Measurements from ENCODE around the gene PLD6. TPM values are rescaled to one million over a fixed set of nuclear protein-coding genes. Genes with fewer than 3 reads are reported as not detected.

The PLD6 gene
- total RNA-seq, 1 experiment from 2014 or later = 1.0 TPM

DNA sequence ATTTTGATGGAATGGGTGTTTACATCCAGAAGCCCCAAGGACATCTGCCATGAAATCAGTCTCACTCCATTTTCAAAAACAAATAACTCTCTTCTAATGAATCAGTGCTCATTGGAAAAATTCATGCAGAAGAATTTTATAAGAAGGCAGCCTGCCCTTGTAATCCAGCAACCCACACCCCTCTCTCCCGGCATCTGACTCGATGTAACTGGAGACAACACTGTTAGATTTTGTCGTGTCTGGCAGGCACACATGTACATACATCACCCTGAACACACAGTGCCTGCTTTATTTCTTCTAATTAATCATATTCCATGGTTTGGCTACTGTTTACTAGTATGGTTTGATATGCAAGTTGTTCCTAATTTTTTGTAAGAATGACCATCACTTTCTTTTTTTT is 11.9 kb upstream of the PLD6 start:
- H3K27ac ChIP-seq = no peak overlapping the region
- H3K4me3 ChIP-seq = no peak overlapping the region
- H3K9me3 ChIP-seq (replicated peaks) = no peaks in the 10 kb centered on the region
- H3K27me3 ChIP-seq (replicated peaks) = no peaks in the 10 kb centered on the region
- H3K36me3 ChIP-seq = peaks cover 83% of the 10 kb centered on the region
- DNase-seq (ENCODE audit: low read depth in 1 of 2, low spot score in 2 of 2) = no peak
- H3K4me1 ChIP-seq (replicated peaks) = no peaks in the 10 kb centered on the region

GRCh38 chr17:17216776-17217175 is 10.6 kb upstream of the PLD6 start:
- no peak for DNase-seq (ENCODE audit: low read depth in 1 of 2, low spot score in 2 of 2)
- Histone ChIP-seq H3K36me3 (peaks cover 80% of the 10 kb centered on the region), H3K4me1 (replicated peaks) (no peaks in the 10 kb centered on the region), H3K27me3 (replicated peaks) (no peaks in the 10 kb centered on the region), H3K27ac (no peak overlapping the region), H3K9me3 (replicated peaks) (no peaks in the 10 kb centered on the region), H3K4me3 (no peak overlapping the region)

DNA sequence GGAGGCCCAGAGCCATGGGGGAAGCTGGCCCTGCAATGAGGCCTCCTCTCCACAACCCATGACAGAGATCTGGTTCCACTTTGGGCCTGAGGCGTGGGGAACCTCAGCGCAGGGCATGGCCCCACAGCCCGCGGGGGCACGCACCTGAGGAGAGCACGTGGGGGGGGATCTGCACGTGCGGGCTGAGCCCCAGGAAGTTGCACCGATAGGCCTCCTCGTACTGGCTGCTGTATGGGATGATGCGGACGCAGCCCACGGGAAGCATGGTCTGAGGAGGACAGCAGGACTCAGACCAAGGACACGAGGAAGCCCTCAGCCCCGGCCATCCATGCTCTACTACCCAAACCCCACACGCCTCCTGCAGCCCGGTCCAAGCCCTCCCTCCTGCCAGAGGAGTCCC is 10.1 kb upstream of the PLD6 start:
- Histone ChIP-seq H3K9me3 (replicated peaks) (no peaks in the 10 kb centered on the region), H3K36me3 (peaks cover 80% of the 10 kb centered on the region), H3K27me3 (replicated peaks) (no peaks in the 10 kb centered on the region), H3K27ac (no peak overlapping the region), H3K4me3 (no peak overlapping the region), H3K4me1 (replicated peaks) (no peaks in the 10 kb centered on the region)
- DNase-seq (ENCODE audit: low read depth in 1 of 2, low spot score in 2 of 2) = no peak

GRCh38 chr17:17215575-17215974 is 9.4 kb upstream of the PLD6 start:
- Histone ChIP-seq H3K9me3 (replicated peaks) (no peaks in the 10 kb centered on the region), H3K4me3 (no peak overlapping the region), H3K36me3 (peaks cover 75% of the 10 kb centered on the region), H3K4me1 (replicated peaks) (no peaks in the 10 kb centered on the region), H3K27me3 (replicated peaks) (no peaks in the 10 kb centered on the region), H3K27ac (no peak overlapping the region)
- DNase-seq (ENCODE audit: low read depth in 1 of 2, low spot score in 2 of 2) = no peak

GRCh38 chr17:17214646-17215436 is 8.7 kb upstream of the PLD6 start:
- H3K4me3 ChIP-seq = no peak overlapping the region
- H3K36me3 ChIP-seq = peaks cover 69% of the 10 kb centered on the region
- DNase-seq (ENCODE audit: low read depth in 1 of 2, low spot score in 2 of 2) = no peak
- H3K9me3 ChIP-seq (replicated peaks) = no peaks in the 10 kb centered on the region
- H3K4me1 ChIP-seq (replicated peaks) = no peaks in the 10 kb centered on the region
- no peak overlapping the region for H3K27ac ChIP-seq
- no peaks in the 10 kb centered on the region for H3K27me3 ChIP-seq (replicated peaks)

GRCh38 chr17:17213775-17214174 is 7.6 kb upstream of the PLD6 start:
- Histone ChIP-seq H3K36me3 (peaks cover 65% of the 10 kb centered on the region), H3K4me3 (no peak overlapping the region), H3K27me3 (replicated peaks) (no peaks in the 10 kb centered on the region), H3K9me3 (replicated peaks) (no peaks in the 10 kb centered on the region), H3K27ac (no peak overlapping the region), H3K4me1 (replicated peaks) (no peaks in the 10 kb centered on the region)
- DNase-seq (ENCODE audit: low read depth in 1 of 2, low spot score in 2 of 2) = no peak

- H3K27me3 ChIP-seq (replicated peaks) = no peaks in the 10 kb centered on the region
- H3K9me3 ChIP-seq (replicated peaks) = no peaks in the 10 kb centered on the region; the same call in 1 of the 2 replicates
- H3K4me1 ChIP-seq (replicated peaks) = peaks cover 13% of the 10 kb centered on the region
- no peak overlapping the region for H3K4me3 ChIP-seq
- H3K27ac ChIP-seq = no peak overlapping the region
- no peak for DNase-seq (ENCODE audit: low read depth in 1 of 2, low spot score in 2 of 2)
- H3K36me3 ChIP-seq = peaks cover 15% of the 10 kb centered on the region
Observed at GRCh38 chr17:17207998-17208397, 1.9 kb upstream of the PLD6 start.

- peaks cover 7% of the 10 kb centered on the region; the same call in 1 of the 2 replicates for H3K36me3 ChIP-seq
- no peaks in the 10 kb centered on the region for H3K27me3 ChIP-seq (replicated peaks)
- DNase-seq (ENCODE audit: low read depth in 1 of 2, low spot score in 2 of 2) = no peak
- H3K4me3 ChIP-seq = no peak overlapping the region
- H3K27ac ChIP-seq = no peak overlapping the region
- peaks cover 13% of the 10 kb centered on the region for H3K4me1 ChIP-seq (replicated peaks)
- no peaks in the 10 kb centered on the region; the same call in 1 of the 2 replicates for H3K9me3 ChIP-seq (replicated peaks)
Observed at GRCh38 chr17:17206913-17207335, 791 bp upstream of the PLD6 start.

DNA sequence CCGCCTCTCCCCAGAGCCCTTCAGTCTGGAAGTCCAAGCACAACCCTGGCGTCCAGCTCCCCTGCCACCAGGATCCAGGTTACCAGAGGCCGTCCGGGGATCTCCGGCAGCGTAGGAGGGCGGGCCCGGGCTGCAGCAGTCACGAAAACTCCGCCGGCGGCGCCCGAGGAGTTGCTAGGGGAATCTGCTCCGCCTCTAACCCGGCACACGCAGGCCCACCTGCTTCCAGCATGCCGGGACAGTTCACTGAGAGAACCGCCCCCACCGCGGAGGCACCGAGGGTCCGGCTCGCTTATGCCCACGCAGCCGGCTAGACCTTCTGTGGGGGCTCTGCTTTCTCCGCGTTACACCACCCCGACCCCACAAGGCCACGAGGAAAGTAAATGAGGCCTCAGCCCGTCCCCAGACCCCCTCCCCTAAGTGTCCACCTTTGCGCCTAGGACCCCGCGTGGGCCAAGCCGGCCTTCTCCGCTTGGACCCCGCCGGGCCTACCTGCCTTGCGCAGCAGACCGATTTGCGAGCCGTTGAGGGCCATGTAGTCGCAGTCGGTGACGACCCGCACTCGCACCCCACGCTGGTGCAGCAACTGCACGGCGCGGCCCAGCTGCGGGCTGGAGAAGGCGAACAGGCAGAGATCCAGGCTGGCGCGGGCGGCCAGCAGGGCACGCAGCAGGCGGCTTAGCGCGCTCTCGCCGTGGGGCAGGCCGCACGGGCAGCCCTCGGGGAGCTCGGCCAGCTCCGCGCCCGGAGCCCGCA is 587 bp downstream of the PLD6 start:
- Histone ChIP-seq H3K4me1 (replicated peaks) (peaks cover 13% of the 10 kb centered on the region), H3K36me3 (no peaks in the 10 kb centered on the region), H3K9me3 (replicated peaks) (no peaks in the 10 kb centered on the region; the same call in 1 of the 2 replicates), H3K27ac (no peak overlapping the region), H3K4me3 (peak overlapping the region; percentile 37), H3K27me3 (replicated peaks) (no peaks in the 10 kb centered on the region)
- DNase-seq (ENCODE audit: low read depth in 1 of 2, low spot score in 2 of 2) = no peak

DNA sequence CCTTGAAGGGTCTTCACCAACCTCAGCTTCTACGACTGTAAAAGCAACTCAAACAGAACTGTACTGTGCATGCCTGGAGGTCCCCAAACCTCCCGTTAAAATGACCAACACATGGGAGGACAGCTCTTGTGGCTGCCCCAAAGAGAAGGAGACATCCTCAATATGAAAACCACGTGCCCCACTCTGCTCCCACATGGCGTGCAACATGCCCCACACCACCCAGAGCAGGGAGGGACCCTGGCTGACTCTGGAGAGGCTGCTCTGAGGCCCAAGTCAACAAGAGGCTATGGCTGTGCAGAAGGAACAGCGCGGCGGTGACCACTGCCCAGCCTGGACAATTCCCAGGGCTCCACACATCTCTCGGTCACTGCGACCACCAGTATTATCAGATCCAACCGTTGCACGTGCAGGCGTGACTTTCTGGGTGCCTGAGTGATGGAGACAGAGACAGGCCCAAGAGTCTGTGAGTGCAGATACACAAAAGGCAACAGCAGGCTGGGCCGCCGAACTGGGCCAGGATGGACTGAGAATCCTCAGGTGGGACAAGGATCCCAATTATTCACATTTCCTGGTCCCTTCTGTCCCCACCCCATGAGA is 1.4 kb downstream of the PLD6 start:
- no peaks in the 10 kb centered on the region for H3K36me3 ChIP-seq
- no peaks in the 10 kb centered on the region; the same call in 1 of the 2 replicates for H3K9me3 ChIP-seq (replicated peaks)
- DNase-seq (ENCODE audit: low read depth in 1 of 2, low spot score in 2 of 2) = no peak
- peaks cover 13% of the 10 kb centered on the region for H3K4me1 ChIP-seq (replicated peaks)
- no peak overlapping the region for H3K27ac ChIP-seq
- no peaks in the 10 kb centered on the region for H3K27me3 ChIP-seq (replicated peaks)
- no peak overlapping the region for H3K4me3 ChIP-seq

DNA sequence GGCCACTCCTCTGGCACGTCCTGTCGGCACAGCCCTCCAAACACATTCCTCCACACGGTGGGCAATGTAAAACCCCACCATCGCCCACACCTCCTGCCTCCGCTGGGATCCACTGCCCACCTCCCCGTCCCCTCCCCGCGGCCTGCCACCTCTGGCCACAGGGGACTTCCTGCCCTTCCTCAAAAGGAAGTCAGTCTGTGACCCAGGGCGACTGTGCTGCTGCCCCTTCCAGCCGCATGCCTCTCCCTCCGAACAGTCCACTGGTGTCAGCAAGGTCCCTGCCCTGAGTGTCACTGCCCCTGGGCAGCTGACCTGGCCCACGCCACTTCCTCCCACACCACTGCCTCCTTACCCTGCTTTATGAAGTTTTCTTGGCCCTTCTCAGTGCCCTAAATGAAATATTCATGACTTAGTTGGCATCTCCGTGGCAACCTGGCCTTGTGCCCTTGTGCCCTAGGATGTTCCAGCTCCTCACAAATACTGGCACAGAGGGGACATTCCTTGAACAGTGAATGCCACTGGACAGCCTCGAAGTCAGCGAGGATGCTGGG is 2.0 kb downstream of the PLD6 start:
- Histone ChIP-seq H3K27me3 (replicated peaks) (no peaks in the 10 kb centered on the region), H3K27ac (no peak overlapping the region), H3K36me3 (no peaks in the 10 kb centered on the region), H3K4me1 (replicated peaks) (peaks cover 13% of the 10 kb centered on the region), H3K4me3 (no peak overlapping the region), H3K9me3 (replicated peaks) (no peaks in the 10 kb centered on the region; the same call in 1 of the 2 replicates)
- DNase-seq (ENCODE audit: low read depth in 1 of 2, low spot score in 2 of 2) = no peak

DNA sequence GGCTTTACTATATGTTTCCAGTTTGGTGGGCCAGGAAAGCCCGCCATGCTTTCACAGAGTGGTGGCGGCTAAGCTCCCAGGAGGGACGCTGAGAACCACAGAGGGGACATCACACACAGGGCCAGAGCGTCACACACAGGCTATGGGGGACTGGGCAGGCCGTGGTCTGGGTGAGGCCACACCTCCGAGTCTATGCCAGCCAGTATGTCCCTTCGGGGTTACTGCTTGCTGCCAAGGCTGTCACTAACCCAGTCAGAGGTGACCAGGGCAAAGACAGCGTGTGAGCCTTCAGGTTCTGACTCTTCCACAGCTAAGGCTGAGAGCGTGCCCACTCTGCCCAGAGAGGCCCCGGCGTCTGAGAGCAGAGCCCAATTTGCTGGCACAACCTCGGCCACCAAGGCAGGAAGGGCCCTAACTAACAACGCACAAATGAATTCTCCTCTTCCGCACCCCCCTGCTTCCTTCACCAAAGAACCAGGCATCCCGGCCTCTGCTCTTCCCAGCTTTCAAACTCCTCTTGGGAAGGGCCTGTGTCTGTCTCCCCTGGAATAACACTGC is 2.9 kb downstream of the PLD6 start:
- Histone ChIP-seq H3K27ac (no peak overlapping the region), H3K4me1 (replicated peaks) (peaks cover 13% of the 10 kb centered on the region), H3K9me3 (replicated peaks) (no peaks in the 10 kb centered on the region; the same call in 1 of the 2 replicates), H3K27me3 (replicated peaks) (no peaks in the 10 kb centered on the region), H3K4me3 (no peak overlapping the region), H3K36me3 (no peaks in the 10 kb centered on the region)
- no peak for DNase-seq (ENCODE audit: low read depth in 1 of 2, low spot score in 2 of 2)

DNA sequence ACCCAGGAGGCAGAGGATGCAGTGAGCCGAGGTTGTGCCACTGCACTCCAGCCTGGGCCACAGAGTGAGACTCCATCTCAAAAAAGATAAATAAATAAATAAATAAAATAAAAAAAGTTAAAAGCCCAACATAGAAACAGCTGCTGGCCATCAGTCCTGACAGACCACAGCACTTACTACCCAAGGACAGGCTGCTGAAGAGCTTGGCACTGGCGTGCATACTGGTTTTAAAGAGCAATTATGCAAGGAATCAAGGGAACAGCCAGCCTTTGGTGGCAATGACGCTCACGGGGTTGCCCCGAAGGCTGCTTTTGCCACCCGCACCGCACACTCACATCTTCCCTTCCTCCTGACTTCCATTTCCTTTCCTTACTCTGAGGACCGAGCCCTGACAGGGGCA is 4.2 kb downstream of the PLD6 start:
- Histone ChIP-seq H3K36me3 (no peaks in the 10 kb centered on the region), H3K27ac (no peak overlapping the region), H3K9me3 (replicated peaks) (no peaks in the 10 kb centered on the region; the same call in none of the 2 replicates), H3K4me1 (replicated peaks) (peaks cover 16% of the 10 kb centered on the region), H3K27me3 (replicated peaks) (no peaks in the 10 kb centered on the region), H3K4me3 (no peak overlapping the region)
- no peak for DNase-seq (ENCODE audit: low read depth in 1 of 2, low spot score in 2 of 2)

Measured in SJSA1 (cell line).